ENCODE measurements around the gene TXNDC16. TPM values are rescaled to one million over a fixed set of nuclear protein-coding genes. Genes with fewer than 3 reads are reported as not detected.

TXNDC16 gene
- total RNA-seq, 1 donor from 2014 or later: 11.5 TPM

- H3K4me3 Mint-ChIP-seq: no peak overlapping the region
- H3K4me1 Mint-ChIP-seq: no peaks in the 10 kb centered on the region
- no peak for DNase-seq (ENCODE audit: low read depth, low spot score)
- H3K36me3 Mint-ChIP-seq (ENCODE audit: low read depth): peaks cover 22% of the 10 kb centered on the region
- TF ChIP-seq CTCF (conservative IDR thresholded peaks at IDR 0.05): no peak
- peaks cover 4% of the 10 kb centered on the region for H3K9me3 Mint-ChIP-seq
- H3K27ac Mint-ChIP-seq (ENCODE audit: unreplicated experiment): no peak overlapping the region
- no peaks in the 10 kb centered on the region for H3K27me3 Mint-ChIP-seq (ENCODE audit: low read depth)
Observed at GRCh38 chr14:52447236-52447635, 105.1 kb downstream of the TXNDC16 start.

- Mint-ChIP-seq H3K27ac (ENCODE audit: unreplicated experiment) (no peak overlapping the region), H3K4me3 (no peak overlapping the region), H3K27me3 (ENCODE audit: low read depth) (no peaks in the 10 kb centered on the region), H3K36me3 (ENCODE audit: low read depth) (peaks cover 15% of the 10 kb centered on the region), H3K4me1 (no peaks in the 10 kb centered on the region), H3K9me3 (peaks cover 4% of the 10 kb centered on the region)
- DNase-seq (ENCODE audit: low read depth, low spot score): no peak
- TF ChIP-seq CTCF (conservative IDR thresholded peaks at IDR 0.05): no peak
Observed at GRCh38 chr14:52446355-52446754, 106.0 kb downstream of the TXNDC16 start.

- no peaks in the 10 kb centered on the region for H3K9me3 Mint-ChIP-seq
- no peak overlapping the region for H3K27ac Mint-ChIP-seq (ENCODE audit: unreplicated experiment)
- H3K36me3 Mint-ChIP-seq (ENCODE audit: low read depth): peaks cover 9% of the 10 kb centered on the region
- no peak for TF ChIP-seq CTCF (conservative IDR thresholded peaks at IDR 0.05)
- DNase-seq (ENCODE audit: low read depth, low spot score): no peak
- H3K4me3 Mint-ChIP-seq: no peak overlapping the region
- H3K4me1 Mint-ChIP-seq: no peaks in the 10 kb centered on the region
- no peaks in the 10 kb centered on the region for H3K27me3 Mint-ChIP-seq (ENCODE audit: low read depth)
Observed at GRCh38 chr14:52443506-52443905, 108.8 kb downstream of the TXNDC16 start.

GRCh38 chr14:52442602-52443001 is 109.7 kb downstream of the TXNDC16 start:
- H3K4me3 Mint-ChIP-seq: no peak overlapping the region
- H3K4me1 Mint-ChIP-seq: no peaks in the 10 kb centered on the region
- DNase-seq (ENCODE audit: low read depth, low spot score): no peak
- H3K9me3 Mint-ChIP-seq: no peaks in the 10 kb centered on the region
- no peak overlapping the region for H3K27ac Mint-ChIP-seq (ENCODE audit: unreplicated experiment)
- H3K36me3 Mint-ChIP-seq (ENCODE audit: low read depth): peaks cover 6% of the 10 kb centered on the region
- no peak for TF ChIP-seq CTCF (conservative IDR thresholded peaks at IDR 0.05)
- H3K27me3 Mint-ChIP-seq (ENCODE audit: low read depth): no peaks in the 10 kb centered on the region

GRCh38 chr14:52442166-52442565 is 110.1 kb downstream of the TXNDC16 start:
- Mint-ChIP-seq H3K4me1 (no peaks in the 10 kb centered on the region), H3K27ac (ENCODE audit: unreplicated experiment) (no peak overlapping the region), H3K4me3 (no peak overlapping the region), H3K9me3 (no peaks in the 10 kb centered on the region), H3K27me3 (ENCODE audit: low read depth) (no peaks in the 10 kb centered on the region), H3K36me3 (ENCODE audit: low read depth) (peaks cover 2% of the 10 kb centered on the region)
- no peak for TF ChIP-seq CTCF (conservative IDR thresholded peaks at IDR 0.05)
- no peak for DNase-seq (ENCODE audit: low read depth, low spot score)

- Mint-ChIP-seq H3K27me3 (ENCODE audit: low read depth) (no peaks in the 10 kb centered on the region), H3K36me3 (ENCODE audit: low read depth) (peaks cover 2% of the 10 kb centered on the region), H3K9me3 (no peaks in the 10 kb centered on the region), H3K4me1 (peaks cover 4% of the 10 kb centered on the region), H3K27ac (ENCODE audit: unreplicated experiment) (no peak overlapping the region), H3K4me3 (no peak overlapping the region)
- no peak for DNase-seq (ENCODE audit: low read depth, low spot score)
- TF ChIP-seq CTCF (conservative IDR thresholded peaks at IDR 0.05): no peak
Observed at GRCh38 chr14:52439476-52439875, 112.8 kb downstream of the TXNDC16 start.
